ENCODE data around the gene TMEM218.

GRCh38 chr11:125093502-125093901, 17.9 kb downstream of the TMEM218 start:
- TF ChIP-seq CTCF (IDR thresholded peaks at IDR 0.05; ENCODE audit: insufficient read depth, low read depth, low read length) (no peak), EZH2 (IDR thresholded peaks at IDR 0.05; ENCODE audit: insufficient read depth, low read length) (no peak)
